ENCODE measurements around the gene RAB27B. TPM values are rescaled to one million over a fixed set of nuclear protein-coding genes. Genes with fewer than 3 reads are reported as not detected.

Gene RAB27B
- total RNA-seq, 2 donors from 2014 or later = 0.11 to 1.1 TPM

- Histone ChIP-seq H3K9me3 (no peaks in the 10 kb centered on the region), H3K4me1 (no peaks in the 10 kb centered on the region), H3K36me3 (no peaks in the 10 kb centered on the region), H3K27me3 (no peaks in the 10 kb centered on the region), H3K4me3 (no peak overlapping the region), H3K27ac (no peak overlapping the region)
- no peak for TF ChIP-seq CTCF (IDR thresholded peaks at IDR 0.05)
- DNase-seq (ENCODE audit: low spot score) = no peak
These were observed 91.1 kb downstream of the RAB27B start for GRCh38 chr18:54919412-54919811.

GRCh38 chr18:54923339-54923956, 95.2 kb downstream of the RAB27B start:
- no peaks in the 10 kb centered on the region for H3K36me3 ChIP-seq
- DNase-seq (ENCODE audit: low spot score) = no peak
- no peak overlapping the region for H3K27ac ChIP-seq
- H3K27me3 ChIP-seq = no peaks in the 10 kb centered on the region
- no peaks in the 10 kb centered on the region for H3K9me3 ChIP-seq
- H3K4me1 ChIP-seq = no peaks in the 10 kb centered on the region
- no peak for TF ChIP-seq CTCF (IDR thresholded peaks at IDR 0.05)
- no peak overlapping the region for H3K4me3 ChIP-seq

- H3K27me3 ChIP-seq = no peaks in the 10 kb centered on the region
- no peaks in the 10 kb centered on the region for H3K36me3 ChIP-seq
- no peak overlapping the region for H3K27ac ChIP-seq
- no peaks in the 10 kb centered on the region for H3K4me1 ChIP-seq
- DNase-seq (ENCODE audit: low spot score) = no peak
- no peaks in the 10 kb centered on the region for H3K9me3 ChIP-seq
- no peak overlapping the region for H3K4me3 ChIP-seq
- no peak for TF ChIP-seq CTCF (IDR thresholded peaks at IDR 0.05)
These were observed 96.7 kb downstream of the RAB27B start for GRCh38 chr18:54924948-54925347.

- no peak for TF ChIP-seq CTCF (IDR thresholded peaks at IDR 0.05)
- Histone ChIP-seq H3K36me3 (no peaks in the 10 kb centered on the region), H3K4me3 (no peak overlapping the region), H3K9me3 (no peaks in the 10 kb centered on the region), H3K4me1 (no peaks in the 10 kb centered on the region), H3K27ac (no peak overlapping the region), H3K27me3 (no peaks in the 10 kb centered on the region)
- DNase-seq (ENCODE audit: low spot score) = no peak
These were observed 98.5 kb downstream of the RAB27B start for GRCh38 chr18:54926593-54927325.

GRCh38 chr18:54928236-54928635, 100.0 kb downstream of the RAB27B start:
- no peaks in the 10 kb centered on the region for H3K36me3 ChIP-seq
- H3K27ac ChIP-seq = no peak overlapping the region
- no peaks in the 10 kb centered on the region for H3K9me3 ChIP-seq
- H3K27me3 ChIP-seq = no peaks in the 10 kb centered on the region
- H3K4me1 ChIP-seq = no peaks in the 10 kb centered on the region
- TF ChIP-seq CTCF (IDR thresholded peaks at IDR 0.05) = no peak
- DNase-seq (ENCODE audit: low spot score) = no peak
- H3K4me3 ChIP-seq = no peak overlapping the region

Data from right atrium auricular region (tissue), 2 donors.